ENCODE data around the gene SPRR2G.
"Not testable (repeated sequence)": the region's sequence is repeated elsewhere in the genome, so short reads cannot be mapped to it uniquely, and the experiment has no call there.

SPRR2G gene

GRCh38 chr1:153133743-153134142 is 16.9 kb downstream of the SPRR2G start:
- Mint-ChIP-seq H3K9me3 (no peaks in the 10 kb centered on the region), H3K27me3 (peaks cover 70 to 75% of the 10 kb centered on the region in 2 donors), H3K36me3 (ENCODE audit: insufficient read depth) (no peaks in the 10 kb centered on the region), H3K4me1 (ENCODE audit: low read depth in 2 of 2) (no peaks in the 10 kb centered on the region), H3K27ac (no peak overlapping the region), H3K4me3 (no peak overlapping the region)
- no peak for ATAC-seq (replicated peaks)
- no peak for DNase-seq

GRCh38 chr1:153133267-153133666 is 17.4 kb downstream of the SPRR2G start:
- no peaks in the 10 kb centered on the region for H3K9me3 Mint-ChIP-seq
- H3K27me3 Mint-ChIP-seq, result peaks cover 70 to 74% of the 10 kb centered on the region in 2 donors
- no peaks in the 10 kb centered on the region for H3K4me1 Mint-ChIP-seq (ENCODE audit: low read depth in 2 of 2)
- H3K4me3 Mint-ChIP-seq, result no peak overlapping the region
- H3K36me3 Mint-ChIP-seq (ENCODE audit: insufficient read depth), result no peaks in the 10 kb centered on the region
- DNase-seq (no peak), ATAC-seq (replicated peaks) (no peak)
- no peak overlapping the region for H3K27ac Mint-ChIP-seq

- H3K27ac Mint-ChIP-seq; H3K36me3 Mint-ChIP-seq (ENCODE audit: insufficient read depth); DNase-seq; H3K4me1 Mint-ChIP-seq (ENCODE audit: low read depth in 2 of 2); ATAC-seq (replicated peaks); H3K9me3 Mint-ChIP-seq; H3K4me3 Mint-ChIP-seq: not testable (repeated sequence)
- H3K27me3 Mint-ChIP-seq, result peaks cover 39 to 40% of the 10 kb centered on the region in 2 donors
Measured at GRCh38 chr1:153128688-153129087, 22.0 kb downstream of the SPRR2G start.

GRCh38 chr1:153127296-153127695 is 23.4 kb downstream of the SPRR2G start:
- no peak overlapping the region for H3K27ac Mint-ChIP-seq
- no peaks in the 10 kb centered on the region for H3K36me3 Mint-ChIP-seq (ENCODE audit: insufficient read depth)
- no peak for DNase-seq
- ATAC-seq (replicated peaks), result no peak
- H3K27me3 Mint-ChIP-seq, result peaks cover 29% of the 10 kb centered on the region in 2 donors
- H3K4me3 Mint-ChIP-seq, result no peak overlapping the region
- peaks cover 4 to 8% of the 10 kb centered on the region in 2 donors for H3K9me3 Mint-ChIP-seq
- no peaks in the 10 kb centered on the region for H3K4me1 Mint-ChIP-seq (ENCODE audit: low read depth in 2 of 2)

GRCh38 chr1:153125536-153125935 is 25.2 kb downstream of the SPRR2G start:
- Mint-ChIP-seq H3K4me3 (no peak overlapping the region), H3K9me3 (peaks cover 4 to 8% of the 10 kb centered on the region in 2 donors), H3K27me3 (peaks cover 13 to 16% of the 10 kb centered on the region in 2 donors), H3K36me3 (ENCODE audit: insufficient read depth) (no peaks in the 10 kb centered on the region), H3K27ac (no peak overlapping the region), H3K4me1 (ENCODE audit: low read depth in 2 of 2) (no peaks in the 10 kb centered on the region)
- DNase-seq (no peak), ATAC-seq (replicated peaks) (no peak)

- H3K27ac Mint-ChIP-seq; ATAC-seq (replicated peaks); H3K4me1 Mint-ChIP-seq (ENCODE audit: low read depth in 2 of 2); H3K4me3 Mint-ChIP-seq; H3K36me3 Mint-ChIP-seq (ENCODE audit: insufficient read depth); DNase-seq; H3K9me3 Mint-ChIP-seq: not testable (repeated sequence)
- H3K27me3 Mint-ChIP-seq, result peaks cover 11 to 18% of the 10 kb centered on the region in 2 donors
Measured at GRCh38 chr1:153123793-153124192, 26.9 kb downstream of the SPRR2G start.

- no peak overlapping the region for H3K4me3 Mint-ChIP-seq
- no peak for ATAC-seq (replicated peaks)
- no peak overlapping the region for H3K27ac Mint-ChIP-seq
- no peak for DNase-seq
- peaks cover 18 to 26% of the 10 kb centered on the region in 2 donors for H3K27me3 Mint-ChIP-seq
- no peaks in the 10 kb centered on the region for H3K36me3 Mint-ChIP-seq (ENCODE audit: insufficient read depth)
- H3K9me3 Mint-ChIP-seq, result peaks cover 4 to 8% of the 10 kb centered on the region in 2 donors
- H3K4me1 Mint-ChIP-seq (ENCODE audit: low read depth in 2 of 2), result no peaks in the 10 kb centered on the region
Measured at GRCh38 chr1:153122831-153123421, 27.8 kb downstream of the SPRR2G start.

- H3K36me3 Mint-ChIP-seq (ENCODE audit: insufficient read depth), result no peaks in the 10 kb centered on the region
- DNase-seq (no peak), ATAC-seq (replicated peaks) (no peak)
- peaks cover 28 to 34% of the 10 kb centered on the region in 2 donors for H3K27me3 Mint-ChIP-seq
- H3K4me3 Mint-ChIP-seq, result no peak overlapping the region
- H3K9me3 Mint-ChIP-seq, result peaks cover 4 to 8% of the 10 kb centered on the region in 2 donors
- H3K4me1 Mint-ChIP-seq (ENCODE audit: low read depth in 2 of 2), result no peaks in the 10 kb centered on the region
- H3K27ac Mint-ChIP-seq, result no peak overlapping the region
Measured at GRCh38 chr1:153120945-153121344, 29.7 kb downstream of the SPRR2G start.

- DNase-seq, result no peak
- no peak overlapping the region for H3K4me3 Mint-ChIP-seq
- peaks cover 33 to 48% of the 10 kb centered on the region in 2 donors for H3K27me3 Mint-ChIP-seq
- H3K9me3 Mint-ChIP-seq, result peaks cover 0 to 2% of the 10 kb centered on the region in 2 donors
- no peak overlapping the region for H3K27ac Mint-ChIP-seq
- no peaks in the 10 kb centered on the region for H3K4me1 Mint-ChIP-seq (ENCODE audit: low read depth in 2 of 2)
- H3K36me3 Mint-ChIP-seq (ENCODE audit: insufficient read depth), result no peaks in the 10 kb centered on the region
- ATAC-seq (replicated peaks), result no peak
Measured at GRCh38 chr1:153119491-153119971, 31.2 kb downstream of the SPRR2G start.

GRCh38 chr1:153115264-153115663 is 35.4 kb downstream of the SPRR2G start:
- not testable (repeated sequence) for H3K36me3 Mint-ChIP-seq (ENCODE audit: insufficient read depth); H3K4me3 Mint-ChIP-seq; H3K27ac Mint-ChIP-seq; DNase-seq; ATAC-seq (replicated peaks); H3K9me3 Mint-ChIP-seq; H3K4me1 Mint-ChIP-seq (ENCODE audit: low read depth in 2 of 2)
- H3K27me3 Mint-ChIP-seq, result peaks cover 33 to 67% of the 10 kb centered on the region in 2 donors

GRCh38 chr1:153113416-153113815 is 37.3 kb downstream of the SPRR2G start, which contains the start of gene SPRR2F:
Gene SPRR2F (minus strand): TSS chr1:153113516. CDS start chr1:153112733, 783 bp downstream.
- no peak for DNase-seq
- Mint-ChIP-seq H3K36me3 (ENCODE audit: insufficient read depth) (no peaks in the 10 kb centered on the region), H3K4me1 (ENCODE audit: low read depth in 2 of 2) (no peaks in the 10 kb centered on the region), H3K27me3 (peaks cover 25 to 56% of the 10 kb centered on the region in 2 donors), H3K4me3 (no peak within 1 kb of the TSS), H3K27ac (no peak within 1 kb of the TSS), H3K9me3 (no peaks in the 10 kb centered on the region)
- ATAC-seq (replicated peaks), result no peak

GRCh38 chr1:153112454-153112853 is 38.2 kb downstream of the SPRR2G start:
- peaks cover 29 to 56% of the 10 kb centered on the region in 2 donors for H3K27me3 Mint-ChIP-seq
- not testable (repeated sequence) for H3K4me3 Mint-ChIP-seq

GRCh38 chr1:153100245-153100644 is 50.4 kb downstream of the SPRR2G start:
- Mint-ChIP-seq H3K36me3 (ENCODE audit: insufficient read depth) (no peaks in the 10 kb centered on the region), H3K4me3 (no peak overlapping the region), H3K9me3 (no peaks in the 10 kb centered on the region), H3K27ac (no peak overlapping the region), H3K27me3 (peaks cover 31 to 57% of the 10 kb centered on the region in 2 donors), H3K4me1 (ENCODE audit: low read depth in 2 of 2) (no peaks in the 10 kb centered on the region)
- DNase-seq (no peak), ATAC-seq (replicated peaks) (no peak)

More at GRCh38 chr1:153112454-153112853, 38.2 kb downstream of the SPRR2G start:
- not testable (repeated sequence) for ATAC-seq (replicated peaks); H3K36me3 Mint-ChIP-seq (ENCODE audit: insufficient read depth); H3K27ac Mint-ChIP-seq; H3K4me1 Mint-ChIP-seq (ENCODE audit: low read depth in 2 of 2); DNase-seq; H3K9me3 Mint-ChIP-seq

Measured in effector memory CD8-positive, alpha-beta T cell (primary cell).